GM23248 (cell line): Measurements from ENCODE around the gene CTU2.

ENCODE experiments used
- EZH2 ChIP-seq: fragments of 200-600 bp; sonication (generic); IDR thresholded peaks from 2 replicates; pipeline ENCODE4 v1.6.1; 2018; ENCODE audit warnings: antibody characterized with exemption, mild to moderate bottlenecking; ENCODE audit not compliant: insufficient read depth, poor library complexity, severe bottlenecking
- EZH2phosphoT487 ChIP-seq: fragments of 200-600 bp; sonication (generic); IDR thresholded peaks from 2 replicates; pipeline ENCODE4 v1.6.1; 2018; ENCODE audit warnings: antibody characterized with exemption, moderate library complexity, mild to moderate bottlenecking, low read depth; ENCODE audit not compliant: insufficient read depth

DNA sequence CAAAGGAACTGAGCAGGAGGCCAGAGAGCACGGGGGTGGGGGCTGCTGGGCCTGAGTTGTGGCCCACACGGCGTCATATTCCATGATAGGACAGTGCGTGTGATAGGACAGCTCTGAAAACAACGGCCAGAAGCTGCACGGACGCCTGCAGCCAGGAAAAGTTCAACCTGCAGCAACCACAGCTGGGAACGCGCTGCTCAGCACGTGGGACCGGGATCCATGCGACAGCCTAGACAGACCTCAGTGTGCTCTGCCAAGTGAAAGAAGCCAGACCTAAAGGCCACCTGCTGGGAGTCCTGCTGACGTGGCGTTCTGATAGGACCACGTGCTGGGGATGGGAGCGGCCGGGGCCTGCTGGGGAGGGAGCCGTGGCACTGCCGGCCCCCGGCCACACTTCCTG is 21.6 kb downstream of the CTU2 start:
- TF ChIP-seq EZH2phosphoT487: no peak
- TF ChIP-seq EZH2: no peak
